Right lobe of liver (tissue), 4 donors: ENCODE measurements around the gene CARD8.

ENCODE experiments used
- CTCF ChIP-seq, 4 donors: fragments of 200-600 bp in 3 of 4; fragments of 450-650 bp in 1 of 4; IDR thresholded peaks; one replicate each; pipeline versions ENCODE4 v1.5.1 to v1.8.0; 2016 to 2022; ENCODE audit warnings: antibody characterized with exemption in 4 of 4, mild to moderate bottlenecking in 2 of 4
- POLR2A ChIP-seq: fragments of 450-650 bp; IDR thresholded peaks from one replicate; pipeline ENCODE4 v1.6.1; 2017; ENCODE audit warnings: antibody characterized with exemption, mild to moderate bottlenecking
- donor health status: DM: no; HTN: no; CAD: no.
- donor health status: DM: no; HTN: no; CAD: no.
- donor health status: DM: no; HTN: yes; CAD: no.

GRCh38 chr19:48253999-48254398, 1.7 kb downstream of the CARD8 start:
- TF ChIP-seq CTCF (IDR thresholded peaks at IDR 0.05) (no peak), POLR2A (no peak)
